ENCODE results near the gene RABGAP1L. TPM values are rescaled to one million over a fixed set of nuclear protein-coding genes. Genes with fewer than 3 reads are reported as not detected.

RABGAP1L gene
- total RNA-seq, 4 donors from 2014 or later = 31.2 to 115 (median 62.5) TPM

GRCh38 chr1:174946031-174946430 is 786.7 kb downstream of the RABGAP1L start:
- TF ChIP-seq EP300 (IDR thresholded peaks at IDR 0.05) (no peak), POLR2AphosphoS5 (IDR thresholded peaks at IDR 0.05) (no peak), CTCF (IDR thresholded peaks at IDR 0.05) (no peak), POLR2A (IDR thresholded peaks at IDR 0.05) (no peak)
- Histone ChIP-seq H3K27ac (no peak overlapping the region), H3K9me3 (no peaks in the 10 kb centered on the region), H3K4me3 (no peak overlapping the region), H3K36me3 (no peaks in the 10 kb centered on the region), H3K4me1 (peaks cover 0 to 12% (median 0%) of the 10 kb centered on the region in 3 donors), H3K27me3 (no peaks in the 10 kb centered on the region)
- WGBS, 2 donors (ENCODE audit: low coverage in 1 of 2) = 85 to 100% methylated on average over 1 to 2 of the region's 2 CpGs
- ATAC-seq = no peak

GRCh38 chr1:174949061-174949460 is 789.7 kb downstream of the RABGAP1L start:
- H3K4me1 ChIP-seq = peaks cover 0 to 7% (median 4%) of the 10 kb centered on the region in 3 donors
- TF ChIP-seq EP300 (IDR thresholded peaks at IDR 0.05) (no peak), CTCF (IDR thresholded peaks at IDR 0.05) (no peak), POLR2AphosphoS5 (IDR thresholded peaks at IDR 0.05) (no peak), POLR2A (IDR thresholded peaks at IDR 0.05) (no peak)
- ATAC-seq = no peak
- no peaks in the 10 kb centered on the region for H3K9me3 ChIP-seq
- WGBS, 2 donors (ENCODE audit: low coverage in 1 of 2) = 100% methylated on average over 1 of the region's 1 CpG; no CpG with 5 or more reads in 1 of the 2 donors
- no peak overlapping the region for H3K4me3 ChIP-seq
- no peaks in the 10 kb centered on the region for H3K27me3 ChIP-seq
- no peak overlapping the region for H3K27ac ChIP-seq
- H3K36me3 ChIP-seq = no peaks in the 10 kb centered on the region

- Histone ChIP-seq H3K27ac (no peak overlapping the region), H3K4me1 (peaks cover 3 to 13% (median 10%) of the 10 kb centered on the region in 3 donors), H3K9me3 (no peaks in the 10 kb centered on the region), H3K4me3 (no peak overlapping the region), H3K36me3 (no peaks in the 10 kb centered on the region), H3K27me3 (no peaks in the 10 kb centered on the region)
- ATAC-seq = no peak
- TF ChIP-seq CTCF (IDR thresholded peaks at IDR 0.05) (no peak), POLR2AphosphoS5 (IDR thresholded peaks at IDR 0.05) (no peak), EP300 (IDR thresholded peaks at IDR 0.05) (no peak), POLR2A (IDR thresholded peaks at IDR 0.05) (no peak)
These were observed 790.3 kb downstream of the RABGAP1L start for GRCh38 chr1:174949645-174950044.

- TF ChIP-seq POLR2AphosphoS5 (IDR thresholded peaks at IDR 0.05) (no peak), POLR2A (IDR thresholded peaks at IDR 0.05) (no peak), EP300 (IDR thresholded peaks at IDR 0.05) (no peak), CTCF (IDR thresholded peaks at IDR 0.05) (no peak)
- WGBS, 2 donors (ENCODE audit: low coverage in 1 of 2) = 50 to 59% methylated on average over 6 to 11 of the region's 11 CpGs
These were observed 794.2 kb downstream of the RABGAP1L start for GRCh38 chr1:174953285-174954072.

GRCh38 chr1:174954073-174954460 is 794.7 kb downstream of the RABGAP1L start:
- H3K27me3 ChIP-seq = no peaks in the 10 kb centered on the region
- peaks cover 4 to 21% (median 11%) of the 10 kb centered on the region in 3 donors for H3K4me1 ChIP-seq
- no peaks in the 10 kb centered on the region for H3K36me3 ChIP-seq
- no peaks in the 10 kb centered on the region for H3K9me3 ChIP-seq
- H3K27ac ChIP-seq = peak overlapping the region in 2 of 4 donors; percentile 46 to 52
- no peak for ATAC-seq
- H3K4me3 ChIP-seq = no peak overlapping the region
- TF ChIP-seq EP300 (IDR thresholded peaks at IDR 0.05) = no peak
- TF ChIP-seq CTCF (IDR thresholded peaks at IDR 0.05) = no peak
- TF ChIP-seq POLR2A (IDR thresholded peaks at IDR 0.05) = no peak
- no peak for TF ChIP-seq POLR2AphosphoS5 (IDR thresholded peaks at IDR 0.05)

More at GRCh38 chr1:174953285-174954072, 794.2 kb downstream of the RABGAP1L start:
- no peak for ATAC-seq
- H3K27ac ChIP-seq = peak overlapping the region in 3 of 4 donors; percentile 39 to 52 (median 46)
- H3K27me3 ChIP-seq = no peaks in the 10 kb centered on the region
- no peaks in the 10 kb centered on the region for H3K36me3 ChIP-seq
- no peak overlapping the region for H3K4me3 ChIP-seq
- no peaks in the 10 kb centered on the region for H3K9me3 ChIP-seq
- peaks cover 4 to 21% (median 11%) of the 10 kb centered on the region in 3 donors for H3K4me1 ChIP-seq

All from gastroesophageal sphincter (tissue), 4 donors.